Glutamatergic neuron (in vitro differentiated cells): ENCODE measurements around the gene CAVIN1. TPM values are rescaled to one million over a fixed set of nuclear protein-coding genes. Genes with fewer than 3 reads are reported as not detected.
"Not testable (repeated sequence)": the region's sequence is repeated elsewhere in the genome, so short reads cannot be mapped to it uniquely, and the experiment has no call there.

Experiments used
- DNase-seq: peaks from one replicate; pipeline ENCODE4 v3.0.0; 2022
- H3K27ac Mint-ChIP-seq: one replicate; pipeline ENCODE4 v1.8.0; 2020; ENCODE audit warnings: mild to moderate bottlenecking, mixed read lengths, inconsistent platforms; ENCODE audit not compliant: unreplicated experiment
- H3K27me3 Mint-ChIP-seq: one replicate; pipeline ENCODE4 v1.8.0; 2020; ENCODE audit warnings: mild to moderate bottlenecking, moderate library complexity, mixed read lengths, inconsistent platforms; ENCODE audit not compliant: unreplicated experiment
- H3K36me3 Mint-ChIP-seq: one replicate; pipeline ENCODE4 v1.8.0; 2020; ENCODE audit warnings: mild to moderate bottlenecking, mixed read lengths, inconsistent platforms; ENCODE audit not compliant: unreplicated experiment
- H3K4me1 Mint-ChIP-seq: one replicate; pipeline ENCODE4 v1.8.0; 2020; ENCODE audit warnings: mild to moderate bottlenecking, low read depth, mixed read lengths, inconsistent platforms; ENCODE audit not compliant: unreplicated experiment
- H3K4me3 Mint-ChIP-seq: one replicate; pipeline ENCODE4 v1.8.0; 2020; ENCODE audit warnings: mild to moderate bottlenecking, mixed read lengths, inconsistent platforms; ENCODE audit not compliant: unreplicated experiment
- H3K9me3 Mint-ChIP-seq: one replicate; pipeline ENCODE4 v1.8.0; 2020; ENCODE audit warnings: mild to moderate bottlenecking, moderate library complexity, mixed read lengths, inconsistent platforms; ENCODE audit not compliant: unreplicated experiment
- total RNA-seq: library from RNA; stranded (reverse); fragmentation: NEBNext Ultra II Directional; extraction: Animal tissue kit (Norgen Biotek cat#: 25700); gene quantifications from one replicate; pipeline ENCODE4 v1.2.1, GENCODE V29; 2021; ENCODE audit not compliant: unreplicated experiment
- TF ChIP-seq, protein P1 (sequence below): fragments of 200-600 bp; sonication (generic); IDR thresholded peaks from one replicate; pipeline ENCODE4 v1.5.0; 2021; ENCODE audit not compliant: partially characterized antibody, unreplicated experiment

Gene CAVIN1
- total RNA-seq, 1 donor from 2014 or later, result 0.32 TPM

DNA sequence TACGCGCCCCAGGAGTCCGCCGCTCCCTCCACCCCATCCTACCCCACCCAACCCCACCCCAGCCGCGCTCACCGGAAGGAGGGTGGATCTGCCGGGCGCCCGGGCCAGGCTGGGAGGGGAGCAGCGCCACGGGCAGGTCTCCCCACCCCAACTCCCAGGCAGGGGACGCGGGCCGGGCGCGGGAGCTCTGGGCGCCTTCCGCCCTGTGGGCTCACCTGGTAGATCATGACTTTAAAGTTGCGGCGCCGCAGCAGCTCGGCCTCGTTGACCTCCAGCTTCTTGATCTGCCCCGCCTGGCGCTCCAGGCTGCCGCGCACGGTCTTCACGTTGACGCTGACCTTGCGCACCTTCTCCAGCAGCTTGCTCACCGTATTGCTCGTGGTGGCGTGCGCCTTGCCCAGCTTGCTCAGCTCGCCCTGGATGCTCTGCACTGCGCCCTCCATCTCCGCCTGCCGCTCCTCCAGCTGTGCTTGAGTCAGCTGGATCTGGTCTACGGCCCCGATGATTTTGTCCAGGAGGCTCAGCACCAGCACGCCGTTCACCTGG, 571 bp downstream of the CAVIN1 start:
- Mint-ChIP-seq H3K36me3 (no peaks in the 10 kb centered on the region), H3K4me3 (peak overlapping the region; percentile 82), H3K9me3 (peaks cover 1% of the 10 kb centered on the region), H3K4me1 (peaks cover 8% of the 10 kb centered on the region), H3K27me3 (peaks cover 19% of the 10 kb centered on the region), H3K27ac (no peak overlapping the region)
- peak; percentile 32 for DNase-seq
- TF ChIP-seq, protein P1, sequence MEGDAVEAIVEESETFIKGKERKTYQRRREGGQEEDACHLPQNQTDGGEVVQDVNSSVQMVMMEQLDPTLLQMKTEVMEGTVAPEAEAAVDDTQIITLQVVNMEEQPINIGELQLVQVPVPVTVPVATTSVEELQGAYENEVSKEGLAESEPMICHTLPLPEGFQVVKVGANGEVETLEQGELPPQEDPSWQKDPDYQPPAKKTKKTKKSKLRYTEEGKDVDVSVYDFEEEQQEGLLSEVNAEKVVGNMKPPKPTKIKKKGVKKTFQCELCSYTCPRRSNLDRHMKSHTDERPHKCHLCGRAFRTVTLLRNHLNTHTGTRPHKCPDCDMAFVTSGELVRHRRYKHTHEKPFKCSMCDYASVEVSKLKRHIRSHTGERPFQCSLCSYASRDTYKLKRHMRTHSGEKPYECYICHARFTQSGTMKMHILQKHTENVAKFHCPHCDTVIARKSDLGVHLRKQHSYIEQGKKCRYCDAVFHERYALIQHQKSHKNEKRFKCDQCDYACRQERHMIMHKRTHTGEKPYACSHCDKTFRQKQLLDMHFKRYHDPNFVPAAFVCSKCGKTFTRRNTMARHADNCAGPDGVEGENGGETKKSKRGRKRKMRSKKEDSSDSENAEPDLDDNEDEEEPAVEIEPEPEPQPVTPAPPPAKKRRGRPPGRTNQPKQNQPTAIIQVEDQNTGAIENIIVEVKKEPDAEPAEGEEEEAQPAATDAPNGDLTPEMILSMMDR, result no peak

DNA sequence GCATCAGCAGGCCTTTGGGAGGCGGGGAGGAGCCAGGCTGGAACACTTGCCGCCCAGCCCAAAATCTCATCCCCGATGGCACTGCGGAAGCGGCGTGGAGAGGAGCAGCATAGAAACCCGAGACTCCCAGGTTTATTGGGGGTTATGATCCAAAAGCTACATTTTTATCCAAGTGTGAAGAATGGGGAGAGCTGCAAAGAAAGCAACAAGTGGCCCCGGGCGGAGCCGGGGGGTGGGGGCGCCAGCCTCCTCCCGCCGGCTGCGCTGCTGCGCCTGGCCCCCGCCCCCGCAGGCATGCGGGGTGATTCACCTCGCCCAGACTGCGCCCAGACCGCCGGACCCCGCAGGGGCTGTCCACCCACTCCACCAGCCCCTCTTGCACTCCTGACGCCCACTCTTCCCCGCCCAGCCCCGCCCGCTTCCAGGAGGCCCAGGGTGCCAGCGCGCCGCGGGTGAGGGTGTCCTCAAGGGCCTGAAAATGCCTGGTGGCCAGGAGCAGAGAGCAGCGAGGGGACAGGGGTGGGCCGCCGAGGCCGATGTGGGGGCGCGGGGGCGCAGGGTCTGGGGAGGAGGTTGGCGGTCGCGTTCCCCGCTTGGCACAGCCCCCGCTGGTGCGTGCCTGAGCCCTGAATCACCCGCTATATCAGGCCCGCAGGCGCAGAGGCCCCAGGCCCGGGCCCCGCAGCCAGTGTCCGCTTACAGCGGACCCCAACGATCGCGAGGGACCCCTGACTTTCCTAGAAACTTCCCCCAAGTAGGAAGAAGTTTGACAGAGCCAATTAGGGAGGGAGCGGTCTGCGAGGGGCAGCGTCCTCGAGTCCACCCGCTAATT, 1.3 kb downstream of the CAVIN1 start:
- Mint-ChIP-seq H3K36me3 (no peaks in the 10 kb centered on the region), H3K27ac (no peak overlapping the region), H3K27me3 (peaks cover 19% of the 10 kb centered on the region), H3K4me1 (peaks cover 8% of the 10 kb centered on the region), H3K4me3 (peak overlapping the region; percentile 67), H3K9me3 (peaks cover 1% of the 10 kb centered on the region)
- TF ChIP-seq, protein P1, result no peak
- no peak for DNase-seq

DNA sequence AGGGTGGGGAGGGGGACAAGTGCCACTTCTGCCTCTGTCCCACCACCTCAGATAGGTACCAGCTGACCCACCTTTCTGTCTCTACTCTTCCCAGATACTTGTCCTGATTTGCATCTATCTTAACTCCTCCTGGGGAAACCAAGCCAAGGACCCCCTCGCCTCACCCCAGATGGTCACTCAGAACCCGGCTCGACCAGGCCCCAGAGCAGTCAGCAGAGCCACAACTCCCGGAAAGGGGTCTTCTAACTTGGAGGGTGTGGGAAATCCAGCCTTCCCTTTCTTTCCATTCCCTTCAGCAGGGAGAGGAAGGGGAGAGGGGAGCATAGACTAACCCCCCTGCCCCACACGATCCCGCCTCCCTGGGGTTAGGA, 1.9 kb downstream of the CAVIN1 start:
- peaks cover 18% of the 10 kb centered on the region for H3K27me3 Mint-ChIP-seq
- no peak for DNase-seq
- peak overlapping the region; percentile 67 for H3K4me3 Mint-ChIP-seq
- H3K4me1 Mint-ChIP-seq, result peaks cover 8% of the 10 kb centered on the region
- no peaks in the 10 kb centered on the region for H3K36me3 Mint-ChIP-seq
- TF ChIP-seq, protein P1, result no peak
- H3K9me3 Mint-ChIP-seq, result peaks cover 1% of the 10 kb centered on the region
- no peak overlapping the region for H3K27ac Mint-ChIP-seq

DNA sequence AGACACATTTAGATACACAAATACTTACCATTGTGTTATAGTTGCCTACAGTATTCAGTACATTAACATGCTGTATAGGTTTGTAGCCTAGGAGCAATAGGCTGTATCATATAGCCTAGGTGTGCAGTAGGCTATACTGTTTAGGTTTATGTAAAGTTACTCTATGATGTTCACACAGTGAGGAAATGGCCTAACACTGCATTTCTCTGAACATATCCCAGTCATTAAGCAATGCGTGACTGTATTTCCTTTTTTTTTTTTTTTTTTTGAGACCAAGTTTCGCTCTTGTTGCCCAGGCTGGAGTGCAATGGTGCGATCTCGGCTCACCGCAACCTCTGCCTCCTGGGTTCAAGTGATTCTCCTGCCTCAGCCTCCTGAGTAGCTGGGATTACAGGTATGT, 5.1 kb downstream of the CAVIN1 start:
- not testable (repeated sequence) for H3K9me3 Mint-ChIP-seq, H3K4me3 Mint-ChIP-seq, H3K27ac Mint-ChIP-seq, H3K36me3 Mint-ChIP-seq, H3K4me1 Mint-ChIP-seq, DNase-seq
- peaks cover 14% of the 10 kb centered on the region for H3K27me3 Mint-ChIP-seq

DNA sequence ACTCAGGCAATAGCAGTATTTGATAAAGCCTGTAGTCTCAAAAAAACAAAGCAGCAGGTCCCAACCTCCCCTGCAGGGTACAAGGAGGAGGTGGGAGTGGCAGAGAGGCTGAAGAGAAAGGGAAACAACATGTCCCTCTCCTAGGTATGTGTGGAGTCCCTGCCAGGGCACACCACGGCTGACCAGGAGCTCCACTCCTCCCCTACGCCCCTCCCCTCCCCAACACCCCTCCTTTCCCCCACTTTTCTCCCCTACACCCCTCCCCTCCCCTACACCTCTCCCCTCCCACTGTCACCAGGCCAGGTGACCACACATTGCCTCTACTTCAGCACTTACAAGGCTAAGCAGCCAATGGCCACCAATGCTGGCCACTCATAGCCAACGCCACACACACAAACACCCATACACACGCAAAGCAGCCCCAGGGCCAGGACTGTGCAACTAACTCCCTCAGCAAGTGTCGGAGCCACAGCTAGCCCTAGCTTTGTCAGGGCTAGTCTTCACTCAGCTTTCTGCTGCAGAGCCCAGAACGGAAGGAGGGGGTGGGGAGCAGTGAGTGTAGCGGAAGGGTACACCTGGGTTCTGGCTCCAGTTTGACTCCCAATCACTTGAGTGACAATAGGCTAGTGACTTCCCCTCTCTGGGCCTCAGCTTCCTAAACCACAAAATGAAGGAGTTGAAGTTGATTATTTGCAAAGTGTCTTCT, 8.2 kb downstream of the CAVIN1 start:
- Mint-ChIP-seq H3K36me3 (no peaks in the 10 kb centered on the region), H3K27ac (no peak overlapping the region), H3K4me3 (no peak overlapping the region), H3K27me3 (peaks cover 4% of the 10 kb centered on the region), H3K4me1 (no peaks in the 10 kb centered on the region), H3K9me3 (peaks cover 1% of the 10 kb centered on the region)
- DNase-seq, result no peak
- TF ChIP-seq, protein P1, result no peak
